WERI-Rb-1 (cell line): ENCODE results near the gene CD38.
"Not testable (repeated sequence)": the region's sequence is repeated elsewhere in the genome, so short reads cannot be mapped to it uniquely, and the experiment has no call there.

Source experiments
- DNase-seq: peaks from one replicate; pipeline ENCODE4 v3.0.0-alpha.2; 2020
- H3K27ac ChIP-seq: fragments of 250-450 bp; sonication (Bioruptor Pico); 2 replicates; pipeline ENCODE4 v1.5.1; 2020; ENCODE audit warnings: mild to moderate bottlenecking, moderate library complexity
- H3K27me3 ChIP-seq: fragments of 250-450 bp; sonication (Bioruptor Pico); 2 replicates; pipeline ENCODE4 v1.5.1; 2021; ENCODE audit warnings: mild to moderate bottlenecking, low read depth, moderate library complexity; ENCODE audit not compliant: insufficient read depth, severe bottlenecking
- H3K36me3 ChIP-seq: fragments of 250-450 bp; sonication (Bioruptor Pico); 2 replicates; pipeline ENCODE4 v1.5.1; 2020; ENCODE audit warnings: mild to moderate bottlenecking, moderate library complexity
- H3K4me3 ChIP-seq: 2 replicates; pipeline ENCODE4 v1.5.1; 2011; ENCODE audit warnings: low read depth, mild to moderate bottlenecking, control low read depth, low read length
- H3K9me3 ChIP-seq: fragments of 250-450 bp; sonication (Bioruptor Pico); 2 replicates; pipeline ENCODE4 v1.5.1; 2021; ENCODE audit warnings: mild to moderate bottlenecking, moderate library complexity; ENCODE audit not compliant: severe bottlenecking
- TF ChIP-seq, protein P1 (sequence below): IDR thresholded peaks from 2 replicates; pipeline ENCODE4 v1.5.1; 2011; ENCODE audit warnings: low read depth, mild to moderate bottlenecking, control low read depth, inconsistent platforms, low read length

CD38 gene

DNA sequence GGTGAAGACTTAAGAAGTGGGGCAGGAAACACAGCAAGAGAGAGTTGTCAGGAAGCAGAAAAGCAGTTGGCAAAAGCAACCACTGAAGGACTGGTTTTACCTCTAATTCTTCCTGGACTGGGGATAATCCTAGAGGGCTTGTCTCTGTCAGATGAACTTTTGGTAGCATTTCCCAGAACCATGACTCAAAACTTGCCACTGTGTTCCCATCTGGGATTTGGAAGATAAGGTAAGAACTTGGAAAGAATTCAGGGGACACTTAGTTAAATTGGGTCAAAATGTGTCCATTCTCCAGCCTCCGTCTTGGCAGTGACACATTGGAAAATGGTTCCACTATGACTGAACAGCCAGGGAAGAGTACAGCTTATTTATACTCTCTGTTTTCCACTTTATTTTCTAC lies 55.7 kb downstream of the CD38 start:
- Histone ChIP-seq H3K36me3 (no peaks in the 10 kb centered on the region), H3K27ac (no peak overlapping the region), H3K27me3 (no peaks in the 10 kb centered on the region), H3K9me3 (no peaks in the 10 kb centered on the region), H3K4me3 (no peak overlapping the region)
- DNase-seq = no peak
- TF ChIP-seq, protein P1, sequence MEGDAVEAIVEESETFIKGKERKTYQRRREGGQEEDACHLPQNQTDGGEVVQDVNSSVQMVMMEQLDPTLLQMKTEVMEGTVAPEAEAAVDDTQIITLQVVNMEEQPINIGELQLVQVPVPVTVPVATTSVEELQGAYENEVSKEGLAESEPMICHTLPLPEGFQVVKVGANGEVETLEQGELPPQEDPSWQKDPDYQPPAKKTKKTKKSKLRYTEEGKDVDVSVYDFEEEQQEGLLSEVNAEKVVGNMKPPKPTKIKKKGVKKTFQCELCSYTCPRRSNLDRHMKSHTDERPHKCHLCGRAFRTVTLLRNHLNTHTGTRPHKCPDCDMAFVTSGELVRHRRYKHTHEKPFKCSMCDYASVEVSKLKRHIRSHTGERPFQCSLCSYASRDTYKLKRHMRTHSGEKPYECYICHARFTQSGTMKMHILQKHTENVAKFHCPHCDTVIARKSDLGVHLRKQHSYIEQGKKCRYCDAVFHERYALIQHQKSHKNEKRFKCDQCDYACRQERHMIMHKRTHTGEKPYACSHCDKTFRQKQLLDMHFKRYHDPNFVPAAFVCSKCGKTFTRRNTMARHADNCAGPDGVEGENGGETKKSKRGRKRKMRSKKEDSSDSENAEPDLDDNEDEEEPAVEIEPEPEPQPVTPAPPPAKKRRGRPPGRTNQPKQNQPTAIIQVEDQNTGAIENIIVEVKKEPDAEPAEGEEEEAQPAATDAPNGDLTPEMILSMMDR = no peak

DNA sequence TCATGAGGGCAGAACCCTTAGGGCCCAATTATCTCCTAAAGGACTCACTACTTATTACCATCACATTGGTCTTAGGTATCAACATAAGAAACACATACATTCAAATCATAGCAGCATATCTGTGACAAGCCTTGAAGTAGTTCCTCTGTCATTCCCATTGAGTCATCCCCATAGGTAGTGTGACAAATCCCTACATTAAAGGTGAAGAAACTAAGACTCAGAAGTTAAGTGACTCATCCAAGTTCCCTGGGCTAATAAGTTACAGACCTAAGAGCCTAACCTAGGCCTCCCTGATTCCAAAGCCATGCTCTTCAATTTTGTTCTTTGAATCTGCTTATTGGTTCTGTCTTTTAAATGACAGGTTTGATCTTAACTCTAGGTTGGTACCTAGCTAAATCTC lies 58.2 kb downstream of the CD38 start:
- no peaks in the 10 kb centered on the region for H3K36me3 ChIP-seq
- H3K9me3 ChIP-seq = no peaks in the 10 kb centered on the region
- H3K27ac ChIP-seq = no peak overlapping the region
- H3K4me3 ChIP-seq = no peak overlapping the region
- no peaks in the 10 kb centered on the region for H3K27me3 ChIP-seq
- DNase-seq = no peak
- TF ChIP-seq, protein P1 = no peak

DNA sequence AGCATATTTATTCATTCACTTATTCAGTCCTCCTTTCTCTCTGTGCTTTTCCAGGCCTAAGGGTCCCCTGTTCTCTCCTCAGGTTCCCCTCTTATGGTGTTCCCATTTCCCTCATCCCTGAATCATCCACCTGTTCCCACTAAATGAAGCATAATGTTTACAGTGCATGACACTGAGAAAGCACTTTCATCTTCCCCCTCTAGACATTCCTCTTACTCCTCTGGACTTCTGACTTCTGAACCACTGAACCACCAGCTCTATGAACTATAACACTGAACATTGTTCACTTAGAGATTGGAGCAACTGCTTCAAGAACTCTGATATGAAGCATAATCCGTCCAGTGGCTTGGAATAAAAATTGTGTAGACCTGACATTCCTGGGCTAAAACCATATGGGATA lies 59.5 kb downstream of the CD38 start:
- H3K36me3 ChIP-seq = no peaks in the 10 kb centered on the region
- no peak for DNase-seq
- H3K27me3 ChIP-seq = no peaks in the 10 kb centered on the region
- no peak overlapping the region for H3K4me3 ChIP-seq
- no peak overlapping the region for H3K27ac ChIP-seq
- H3K9me3 ChIP-seq = no peaks in the 10 kb centered on the region
- TF ChIP-seq, protein P1 = no peak

GRCh38 chr4:15841194-15841730 lies 63.1 kb downstream of the CD38 start:
- not testable (repeated sequence) for H3K9me3 ChIP-seq, H3K4me3 ChIP-seq, H3K36me3 ChIP-seq, DNase-seq, H3K27ac ChIP-seq, H3K27me3 ChIP-seq

- TF ChIP-seq, protein P1 = no peak
Measured at GRCh38 chr4:15847746-15848145, 69.6 kb downstream of the CD38 start.

GRCh38 chr4:15848191-15848842 lies 70.2 kb downstream of the CD38 start:
- no peaks in the 10 kb centered on the region for H3K27me3 ChIP-seq
- TF ChIP-seq, protein P1 = 0 out of 2 replicates have a peak, but pooled peaks have one; percentile 8
- H3K9me3 ChIP-seq = no peaks in the 10 kb centered on the region
- H3K27ac ChIP-seq = no peak overlapping the region
- no peaks in the 10 kb centered on the region for H3K36me3 ChIP-seq
- H3K4me3 ChIP-seq = no peak overlapping the region
- no peak for DNase-seq

More at GRCh38 chr4:15847746-15848145, 69.6 kb downstream of the CD38 start:
- no peak overlapping the region for H3K27ac ChIP-seq
- H3K4me3 ChIP-seq = no peak overlapping the region
- no peaks in the 10 kb centered on the region for H3K27me3 ChIP-seq
- no peaks in the 10 kb centered on the region for H3K9me3 ChIP-seq
- no peaks in the 10 kb centered on the region for H3K36me3 ChIP-seq
- no peak for DNase-seq
